Activated CD8-positive, alpha-beta T cell treated with anti-CD3 and anti-CD28 coated beads, Interleukin-2, amount 10 ng/mL, durations not matched to agents 7 days and 5 days (primary cell): Measurements from ENCODE around the gene LRRN3. TPM values are rescaled to one million over a fixed set of nuclear protein-coding genes. Genes with fewer than 3 reads are reported as not detected.
A peak's percentile ranks its signal among the peaks of the same experiment; 100 is the strongest.

Source experiments
- ATAC-seq: fragments of 150-1000 bp; cut with Tn5 transposase; one replicate; pipeline ENCODE4 v1.10.0; 2021; ENCODE audit warnings: moderate library complexity
- CTCF ChIA-PET: fragments of 350-600 bp; sonication (Branson Sonifier 250); formaldehyde crosslinking; loops from one replicate; lab custom pipeline; 2021; ENCODE audit warnings: antibody characterized with exemption; lab: Charles Lee
- POLR2A ChIA-PET: fragments of 350-600 bp; sonication (Branson Sonifier 250); formaldehyde crosslinking; loops from one replicate; lab custom pipeline; 2021; ENCODE audit warnings: antibody characterized with exemption; lab: Charles Lee
- DNase-seq: peaks from one replicate; pipeline ENCODE4 v3.0.0-alpha.2; 2020
- H3K27ac Mint-ChIP-seq: one replicate; pipeline ENCODE4 v1.8.0; 2021; ENCODE audit warnings: mild to moderate bottlenecking, mixed read lengths
- H3K27me3 Mint-ChIP-seq: one replicate; pipeline ENCODE4 v1.8.0; 2021; ENCODE audit warnings: low read depth, mixed read lengths
- H3K36me3 Mint-ChIP-seq: one replicate; pipeline ENCODE4 v1.8.0; 2021; ENCODE audit warnings: low read depth, mixed read lengths
- H3K4me1 Mint-ChIP-seq: one replicate; pipeline ENCODE4 v1.8.0; 2021; ENCODE audit warnings: low read depth, mixed read lengths
- H3K4me3 Mint-ChIP-seq: one replicate; pipeline ENCODE4 v1.8.0; 2021; ENCODE audit warnings: mild to moderate bottlenecking, mixed read lengths
- H3K9me3 Mint-ChIP-seq: one replicate; pipeline ENCODE4 v1.8.0; 2022; ENCODE audit warnings: mixed read lengths; ENCODE audit not compliant: insufficient read depth
- total RNA-seq, 2 experiments: library from RNA; stranded (reverse); gene quantifications; one replicate each; pipeline ENCODE4 v1.2.3, GENCODE V29; 2021

Gene LRRN3
- total RNA-seq, 2 experiments from 2014 or later: 196 to 204 TPM

- ATAC-seq: no peak
- ChIA-PET POLR2A (interaction anchor here (0.9 to 6.5 kb wide), 9 partner anchors 10 to 168 kb away, joined by 3 to 106 read pairs (median 5); no protein-coding TSS in a partner anchor), CTCF (interaction anchor here (0.7 to 4.0 kb wide), 9 partner anchors 9 to 202 kb away, joined by 3 to 19 read pairs (median 4); no protein-coding TSS in a partner anchor)
- no peak for DNase-seq
- peak overlapping the region; percentile 94 for H3K27ac Mint-ChIP-seq
- no peaks in the 10 kb centered on the region for H3K9me3 Mint-ChIP-seq
- no peaks in the 10 kb centered on the region for H3K27me3 Mint-ChIP-seq
- H3K36me3 Mint-ChIP-seq: peaks cover 68% of the 10 kb centered on the region
- peaks cover 38% of the 10 kb centered on the region for H3K4me1 Mint-ChIP-seq
- peak overlapping the region; percentile 95 for H3K4me3 Mint-ChIP-seq
These were observed 1.7 kb downstream of the LRRN3 start for GRCh38 chr7:111092406-111093236.

DNA sequence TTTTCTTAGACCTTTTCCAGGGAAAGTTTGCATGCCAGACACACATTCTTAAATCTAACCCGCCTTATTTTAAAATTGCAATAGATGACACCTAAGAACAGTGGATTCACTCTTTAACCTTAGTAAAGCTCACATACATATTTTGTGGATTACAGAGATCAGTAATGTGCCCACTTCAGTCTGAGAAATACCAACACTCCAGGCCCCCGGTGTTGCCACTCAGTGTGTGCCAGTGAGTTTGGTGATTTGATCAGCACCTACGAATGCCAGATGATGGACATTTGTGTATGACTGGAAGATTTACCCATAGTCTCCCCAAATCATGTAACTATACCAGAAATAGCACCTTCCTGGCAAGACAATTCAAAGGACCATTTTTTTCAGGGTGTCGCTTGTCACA, 2.6 kb downstream of the LRRN3 start:
- DNase-seq (no peak), ATAC-seq (no peak)
- Mint-ChIP-seq H3K36me3 (peaks cover 73% of the 10 kb centered on the region), H3K9me3 (no peaks in the 10 kb centered on the region), H3K4me3 (peak overlapping the region; percentile 95), H3K4me1 (peaks cover 32% of the 10 kb centered on the region), H3K27ac (peak overlapping the region; percentile 94), H3K27me3 (no peaks in the 10 kb centered on the region)
- ChIA-PET CTCF (interaction anchor here (1.3 to 4.0 kb wide), 3 partner anchors 10 to 17 kb away, joined by 6 to 19 read pairs (median 15); no protein-coding TSS in a partner anchor), POLR2A (interaction anchor here (0.6 to 6.5 kb wide), 7 partner anchors 9 to 106 kb away, joined by 3 to 106 read pairs (median 5); no protein-coding TSS in a partner anchor)

DNA sequence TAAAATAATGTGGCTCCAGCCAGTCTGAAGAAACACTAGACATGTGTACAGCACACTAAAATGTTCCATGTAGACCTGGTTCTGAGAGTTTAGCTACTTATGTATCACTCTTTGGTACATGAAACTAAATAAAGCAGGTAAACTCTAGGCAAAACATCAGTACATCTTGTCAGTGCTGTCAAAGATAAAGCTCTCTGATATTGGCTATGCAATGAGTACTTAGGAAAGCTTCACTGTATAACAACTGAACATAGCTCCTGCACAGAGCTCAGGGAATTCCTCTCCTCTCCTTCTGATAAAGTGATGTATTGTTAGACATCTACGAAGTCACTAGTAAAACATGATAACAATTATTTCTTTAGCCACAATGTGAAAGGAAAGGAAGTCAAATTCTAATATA, 3.5 kb downstream of the LRRN3 start:
- peaks cover 34% of the 10 kb centered on the region for H3K4me1 Mint-ChIP-seq

GRCh38 chr7:111096997-111097396, 6.1 kb downstream of the LRRN3 start:
- Mint-ChIP-seq H3K27ac (peak overlapping the region; percentile 18), H3K4me3 (peak overlapping the region; percentile 95), H3K9me3 (no peaks in the 10 kb centered on the region), H3K4me1 (peaks cover 43% of the 10 kb centered on the region), H3K36me3 (peaks cover 94% of the 10 kb centered on the region), H3K27me3 (no peaks in the 10 kb centered on the region)
- DNase-seq (no peak), ATAC-seq (no peak)
- POLR2A ChIA-PET: interaction anchor here (1.1 to 1.2 kb wide), 2 partner anchors 15 to 21 kb away, joined by 3 read pairs; no protein-coding TSS in a partner anchor
- CTCF ChIA-PET: interaction anchor here (1.8 kb wide), 1 partner anchor 14 kb away, joined by 8 read pairs; no protein-coding TSS in a partner anchor

More for the DNA sequence above, 3.5 kb downstream of the LRRN3 start:
- CTCF ChIA-PET: interaction anchor here (0.7 to 4.0 kb wide), 10 partner anchors 8 to 499 kb away, joined by 3 to 19 read pairs (median 4); no protein-coding TSS in a partner anchor
- ATAC-seq (no peak), DNase-seq (no peak)
- peak overlapping the region; percentile 95 for H3K4me3 Mint-ChIP-seq
- H3K36me3 Mint-ChIP-seq: peaks cover 82% of the 10 kb centered on the region
- peak overlapping the region; percentile 94 for H3K27ac Mint-ChIP-seq
- H3K9me3 Mint-ChIP-seq: no peaks in the 10 kb centered on the region
- POLR2A ChIA-PET: interaction anchor here (0.6 to 6.5 kb wide), 6 partner anchors 10 to 393 kb away, joined by 3 to 106 read pairs (median 4); no protein-coding TSS in a partner anchor
- H3K27me3 Mint-ChIP-seq: no peaks in the 10 kb centered on the region

DNA sequence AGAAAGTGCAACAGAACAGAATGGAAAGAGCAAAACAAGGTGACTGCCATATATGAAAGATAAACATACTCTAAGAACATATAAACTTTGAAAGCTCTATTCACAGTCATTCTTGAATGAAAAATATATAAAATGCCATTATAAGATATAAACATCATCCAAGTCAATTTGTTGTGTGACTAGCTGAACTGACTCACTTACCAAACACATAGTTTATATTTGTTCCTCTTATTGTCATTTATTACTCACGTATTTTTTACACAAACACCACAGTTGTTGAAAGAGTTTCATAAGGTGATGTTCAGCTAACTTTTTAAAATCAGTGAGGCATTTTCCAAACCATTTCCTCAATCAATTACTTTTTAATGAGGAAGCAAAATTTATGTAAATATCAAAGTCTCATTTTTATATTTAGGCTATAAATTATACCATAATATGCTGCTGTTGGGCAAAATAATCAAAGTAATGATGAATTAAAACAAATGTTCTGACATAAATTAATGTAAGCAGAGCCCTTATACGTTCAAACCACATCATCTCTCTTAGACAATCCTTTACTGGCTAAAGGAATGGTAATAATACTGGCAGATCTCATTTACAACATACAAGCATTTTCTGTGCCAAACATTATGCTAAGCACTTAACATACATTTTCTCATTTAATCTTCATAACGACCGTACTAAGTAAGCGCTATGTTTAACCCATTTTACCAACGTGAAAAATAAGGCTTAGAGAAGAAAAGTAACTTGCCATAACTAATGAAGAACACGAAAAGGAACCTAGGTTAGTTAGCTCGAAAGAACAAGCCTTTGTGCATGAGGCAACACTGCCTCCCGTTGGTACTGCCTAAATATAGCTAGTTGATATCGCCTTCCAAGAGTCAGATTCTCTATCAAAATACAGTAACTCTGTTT, 7.3 kb downstream of the LRRN3 start:
- H3K27me3 Mint-ChIP-seq: no peaks in the 10 kb centered on the region
- CTCF ChIA-PET: interaction anchor here (0.6 to 2.3 kb wide), 48 partner anchors 7 to 1007 kb away, joined by 3 to 14 read pairs (median 4); partner anchors contain the start of gene LRRN3
- peaks cover 53% of the 10 kb centered on the region for H3K4me1 Mint-ChIP-seq
- peak overlapping the region; percentile 95 for H3K4me3 Mint-ChIP-seq
- POLR2A ChIA-PET: interaction anchor here (1.2 to 2.1 kb wide), 3 partner anchors 9 to 15 kb away, joined by 3 to 8 read pairs (median 3); no protein-coding TSS in a partner anchor
- no peaks in the 10 kb centered on the region for H3K9me3 Mint-ChIP-seq
- DNase-seq: peak; percentile 80
- H3K27ac Mint-ChIP-seq: peak overlapping the region; percentile 65
- peak; percentile 77 for ATAC-seq
- H3K36me3 Mint-ChIP-seq: peaks cover 91% of the 10 kb centered on the region

GRCh38 chr7:111098926-111099250, 8.0 kb downstream of the LRRN3 start:
- H3K4me1 Mint-ChIP-seq: peaks cover 59% of the 10 kb centered on the region
- no peaks in the 10 kb centered on the region for H3K9me3 Mint-ChIP-seq
- ChIA-PET POLR2A (interaction anchor here (0.6 to 2.1 kb wide), 4 partner anchors 9 to 581 kb away, joined by 3 to 8 read pairs (median 3); no protein-coding TSS in a partner anchor), CTCF (interaction anchor here (0.6 to 2.3 kb wide), 49 partner anchors 8 to 1008 kb away, joined by 3 to 14 read pairs (median 4); partner anchors contain the start of gene LRRN3)
- H3K27ac Mint-ChIP-seq: peak overlapping the region; percentile 65
- no peak for DNase-seq
- H3K4me3 Mint-ChIP-seq: peak overlapping the region; percentile 95
- H3K27me3 Mint-ChIP-seq: no peaks in the 10 kb centered on the region
- peak; percentile 40 for ATAC-seq
- H3K36me3 Mint-ChIP-seq: peaks cover 91% of the 10 kb centered on the region

DNA sequence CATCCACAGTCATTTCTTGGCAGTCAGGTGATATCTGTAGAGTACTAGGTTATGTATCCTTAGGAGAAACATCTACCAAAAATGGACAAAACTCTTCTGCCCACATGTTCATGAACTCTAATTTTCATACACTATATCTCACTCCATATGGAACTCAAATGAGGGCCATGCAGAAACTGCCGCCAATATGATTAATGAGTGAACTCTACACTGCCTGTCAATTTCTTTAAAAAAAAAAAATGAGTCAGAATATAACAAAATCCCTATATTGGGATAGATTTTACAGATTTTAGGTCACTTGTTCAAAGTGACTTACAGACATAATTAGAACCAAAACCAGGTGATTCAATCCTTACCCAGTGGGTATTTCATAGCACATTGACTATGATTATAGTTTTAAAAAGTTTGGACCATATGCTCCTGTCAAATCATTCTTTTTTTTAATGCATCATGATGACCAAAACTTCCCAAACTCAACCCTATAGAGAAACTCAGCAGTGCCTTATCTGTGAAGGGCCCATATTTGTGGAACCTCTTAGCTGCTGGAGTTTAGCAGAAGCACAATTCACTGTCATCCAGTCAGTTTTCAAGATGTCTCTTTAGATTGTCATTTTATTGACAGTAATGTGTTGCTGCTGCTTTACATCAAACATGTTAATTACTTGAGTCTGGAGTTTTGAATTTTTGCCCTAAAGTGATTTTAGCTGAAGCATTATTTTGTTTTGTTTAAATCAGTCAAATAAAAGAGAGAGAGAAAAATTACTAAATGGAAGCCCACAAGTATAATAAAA, 11.1 kb downstream of the LRRN3 start:
- Mint-ChIP-seq H3K4me3 (no peak overlapping the region), H3K36me3 (peaks cover 87% of the 10 kb centered on the region), H3K4me1 (peaks cover 77% of the 10 kb centered on the region), H3K9me3 (no peaks in the 10 kb centered on the region), H3K27ac (no peak overlapping the region), H3K27me3 (no peaks in the 10 kb centered on the region)
- POLR2A ChIA-PET: interaction anchor here (0.9 kb wide), 1 partner anchor 9 kb away, joined by 5 read pairs; no protein-coding TSS in a partner anchor
- DNase-seq: no peak
- CTCF ChIA-PET: interaction anchor here (1.0 kb wide), 1 partner anchor 10 kb away, joined by 3 read pairs; no protein-coding TSS in a partner anchor
- ATAC-seq: no peak

DNA sequence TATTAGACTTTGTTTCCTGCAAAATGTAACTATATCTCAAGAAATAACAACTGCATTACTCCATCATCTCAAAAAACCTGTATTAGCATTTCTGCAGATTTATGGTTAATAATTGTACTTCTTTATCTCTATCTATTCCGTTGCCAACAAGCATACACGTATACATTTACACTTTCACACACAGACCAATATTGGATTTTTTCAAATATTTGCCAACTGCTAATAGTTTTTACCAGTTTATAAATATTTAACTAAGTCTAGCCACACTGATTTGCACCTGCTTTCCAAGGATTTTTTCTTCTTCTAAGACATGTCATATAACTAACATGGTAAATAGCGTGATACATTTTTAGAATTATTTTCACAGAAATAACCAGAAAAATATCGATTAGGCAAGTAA, 12.2 kb downstream of the LRRN3 start:
- no peak for DNase-seq
- peak overlapping the region; percentile 9 for H3K4me3 Mint-ChIP-seq
- H3K27me3 Mint-ChIP-seq: no peaks in the 10 kb centered on the region
- H3K36me3 Mint-ChIP-seq: peaks cover 88% of the 10 kb centered on the region
- H3K4me1 Mint-ChIP-seq: peaks cover 84% of the 10 kb centered on the region
- ChIA-PET POLR2A (interaction anchor here (0.9 kb wide), 1 partner anchor 10 kb away, joined by 5 read pairs; no protein-coding TSS in a partner anchor), CTCF (no interaction called here)
- no peaks in the 10 kb centered on the region for H3K9me3 Mint-ChIP-seq
- ATAC-seq: no peak
- H3K27ac Mint-ChIP-seq: no peak overlapping the region

DNA sequence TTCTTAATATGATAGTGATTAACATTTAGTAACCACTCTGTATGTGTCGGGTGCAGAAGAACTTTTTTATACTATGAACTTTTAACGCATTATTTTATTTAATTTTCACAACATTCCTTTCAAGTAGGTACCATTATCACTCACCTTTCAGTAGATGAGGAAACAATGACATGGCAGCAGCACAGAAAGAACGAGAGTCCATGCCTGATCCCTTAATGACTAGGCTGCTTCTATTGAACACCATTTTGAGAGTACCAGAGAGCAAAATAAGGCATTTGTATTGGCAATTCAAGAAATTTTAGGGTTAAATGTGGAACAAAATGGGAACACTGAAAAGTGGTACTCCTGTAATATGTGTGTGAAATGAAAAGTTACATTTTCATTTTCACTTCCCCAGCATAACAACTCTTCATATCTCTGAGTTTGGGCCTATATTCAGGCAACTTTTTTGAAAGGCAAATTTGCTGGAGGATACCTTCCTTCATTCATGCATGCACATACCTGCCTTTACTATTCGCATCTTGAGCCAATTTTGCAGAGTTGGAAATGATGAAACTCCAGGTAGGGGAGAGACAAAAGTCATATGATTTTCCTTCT, 12.8 kb downstream of the LRRN3 start:
- DNase-seq (no peak), ATAC-seq (no peak)
- peak overlapping the region; percentile 9 for H3K4me3 Mint-ChIP-seq
- H3K9me3 Mint-ChIP-seq: no peaks in the 10 kb centered on the region
- ChIA-PET POLR2A (no interaction called here), CTCF (no interaction called here)
- peaks cover 80% of the 10 kb centered on the region for H3K4me1 Mint-ChIP-seq
- no peaks in the 10 kb centered on the region for H3K27me3 Mint-ChIP-seq
- peak overlapping the region; percentile 39 for H3K27ac Mint-ChIP-seq
- peaks cover 87% of the 10 kb centered on the region for H3K36me3 Mint-ChIP-seq

GRCh38 chr7:111104710-111105109, 13.8 kb downstream of the LRRN3 start:
- peaks cover 80% of the 10 kb centered on the region for H3K4me1 Mint-ChIP-seq
- peaks cover 87% of the 10 kb centered on the region for H3K36me3 Mint-ChIP-seq
- no peaks in the 10 kb centered on the region for H3K27me3 Mint-ChIP-seq
- no peak for ATAC-seq
- no peaks in the 10 kb centered on the region for H3K9me3 Mint-ChIP-seq
- ChIA-PET CTCF (no interaction called here), POLR2A (interaction anchor here (0.7 to 0.9 kb wide), 3 partner anchors 10 to 571 kb away, joined by 3 read pairs; no protein-coding TSS in a partner anchor)
- H3K27ac Mint-ChIP-seq: no peak overlapping the region
- H3K4me3 Mint-ChIP-seq: peak overlapping the region; percentile 6
- DNase-seq: no peak
